ENCODE measurements around the gene CDH16.

DNA sequence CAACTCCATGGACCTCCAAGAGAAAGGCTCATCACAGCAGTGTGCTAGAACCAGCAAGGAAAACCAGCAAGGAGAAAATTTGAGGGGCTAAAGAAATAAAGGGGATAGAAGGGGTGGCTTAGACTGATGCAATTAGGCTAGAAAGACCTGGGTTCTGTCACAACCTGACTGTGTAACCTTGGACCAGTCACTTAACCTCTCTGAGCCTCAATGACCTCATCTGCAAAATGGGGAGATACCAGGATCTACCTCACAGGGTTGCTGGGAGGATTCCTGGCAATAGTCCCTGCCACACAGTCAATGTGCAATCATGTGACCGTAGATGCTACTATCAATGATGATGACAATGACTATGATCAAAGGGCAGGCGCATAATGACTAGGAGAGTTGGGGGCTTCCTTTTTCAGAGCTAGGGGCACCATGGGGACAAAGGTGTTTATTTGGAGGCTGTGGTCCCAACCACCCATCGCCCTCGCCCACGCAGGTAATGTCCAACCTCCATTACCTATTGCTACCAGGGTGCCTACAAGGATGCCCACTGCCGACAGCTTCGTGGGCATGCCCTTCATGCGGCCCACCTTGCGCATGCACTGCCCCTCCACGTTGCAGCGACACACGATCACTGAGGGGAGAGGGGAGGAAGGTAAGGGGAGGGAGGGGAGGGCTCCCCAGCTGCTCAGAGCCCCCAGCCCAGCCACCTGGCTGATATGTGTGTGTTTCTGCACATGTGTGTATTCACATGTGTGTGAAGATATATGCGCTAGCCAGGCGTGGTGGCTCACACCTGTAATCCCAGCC is 9.7 kb downstream of the CDH16 start:
- no peak for TF ChIP-seq CTCF (conservative IDR thresholded peaks at IDR 0.05 in 1 of 2, IDR thresholded peaks at IDR 0.05 in 1 of 2; ENCODE audit: low read depth in 1 of 2, low read length in 2 of 2)
- no peak for TF ChIP-seq EZH2 (IDR thresholded peaks at IDR 0.05; ENCODE audit: low read length, missing control alignments)

All from fibroblast of lung (primary cell).